IMR-90 (cell line): ENCODE results near the gene SLC35G1. TPM values are rescaled to one million over a fixed set of nuclear protein-coding genes. Genes with fewer than 3 reads are reported as not detected.

ENCODE experiments used
- ATAC-seq: fragments of 200-7000 bp; cut with Tn5 transposase; 2 replicates; pipeline ENCODE4 v1.9.1; 2020; ENCODE audit warnings: low read depth, mild to moderate bottlenecking, moderate library complexity
- BruUV-seq: library from RNA; stranded (reverse); fragments of 400-500 nt; replicated peaks from 2 replicates; lab custom pipeline; 2021; lab: Mats Ljungman, UMichigan
- CTCF ChIA-PET: fragments of 300-600 bp; formaldehyde crosslinking; extraction: SDS; loops from one replicate; lab custom pipeline; 2021; ENCODE audit warnings: antibody characterized with exemption; lab: Yijun Ruan, JAX
- POLR2A ChIA-PET: fragments of 300-600 bp; sonication (Branson Sonifier 250); formaldehyde crosslinking; loops from one replicate; lab custom pipeline; 2022; ENCODE audit warnings: antibody characterized with exemption; ENCODE audit not compliant: unreplicated experiment; lab: Charles Lee
- DNase-seq: peaks from one replicate; pipeline ENCODE4 v3.0.0; 2013
- H2AFZ ChIP-seq: replicated peaks from 2 replicates; pipeline ENCODE3; 2013; ENCODE audit warnings: low read length, mild to moderate bottlenecking; ENCODE audit not compliant: poor library complexity
- H2AK5ac ChIP-seq: 2 replicates; pipeline ENCODE4 v1.6.1; 2013; ENCODE audit warnings: low read depth, low read length, inconsistent platforms
- H2AK9ac ChIP-seq: replicated peaks from 2 replicates; pipeline ENCODE3; 2013; ENCODE audit warnings: mild to moderate bottlenecking, low read depth, low read length, moderate library complexity; ENCODE audit not compliant: poor library complexity
- H2BK120ac ChIP-seq: 2 replicates; pipeline ENCODE4 v1.6.1; 2013; ENCODE audit warnings: low read depth, low read length, inconsistent platforms
- H2BK15ac ChIP-seq: 3 replicates; pipeline ENCODE4 v1.6.1; 2013; ENCODE audit warnings: low read depth, low read length, inconsistent platforms
- H2BK20ac ChIP-seq: 2 replicates; pipeline ENCODE4 v1.6.1; 2013; ENCODE audit warnings: low read depth, mild to moderate bottlenecking, inconsistent platforms, low read length, moderate library complexity
- H2BK5ac ChIP-seq: 2 replicates; pipeline ENCODE4 v1.6.1; 2013; ENCODE audit warnings: mild to moderate bottlenecking, low read depth, low read length, inconsistent platforms; ENCODE audit not compliant: poor library complexity, severe bottlenecking
- H3K14ac ChIP-seq: replicated peaks from 2 replicates; pipeline ENCODE4 v1.6.1; 2013; ENCODE audit warnings: low read depth, low read length, inconsistent platforms
- H3K18ac ChIP-seq: 2 replicates; pipeline ENCODE4 v1.6.1; 2013; ENCODE audit warnings: low read depth, low read length, control low read depth
- H3K23ac ChIP-seq: 2 replicates; pipeline ENCODE4 v1.6.1; 2013; ENCODE audit warnings: low read depth, low read length, inconsistent platforms
- H3K27ac ChIP-seq: 2 replicates; pipeline ENCODE4 v1.5.1; 2013; ENCODE audit warnings: mild to moderate bottlenecking, control low read depth, low read length; ENCODE audit not compliant: insufficient read depth
- H3K27me3 ChIP-seq: 2 replicates; pipeline ENCODE4 v1.6.1; 2013; ENCODE audit warnings: low read length; ENCODE audit not compliant: control insufficient read depth, insufficient read depth
- H3K36me3 ChIP-seq: 2 replicates; pipeline ENCODE4 v1.6.1; 2013; ENCODE audit warnings: low read length, mixed read lengths; ENCODE audit not compliant: control insufficient read depth, insufficient read depth
- H3K4ac ChIP-seq: 2 replicates; pipeline ENCODE4 v1.6.1; 2013; ENCODE audit warnings: low read depth, low read length, inconsistent platforms
- H3K4me1 ChIP-seq: 2 replicates; pipeline ENCODE4 v1.6.1; 2013; ENCODE audit warnings: low read length, mixed read lengths; ENCODE audit not compliant: control insufficient read depth, insufficient read depth
- H3K4me2 ChIP-seq: 2 replicates; pipeline ENCODE4 v1.6.1; 2013; ENCODE audit warnings: low read depth, mild to moderate bottlenecking, control low read depth, low read length, moderate library complexity
- H3K4me3 ChIP-seq: 2 replicates; pipeline ENCODE4 v1.5.1; 2013; ENCODE audit warnings: low read depth, mild to moderate bottlenecking, control low read depth, low read length, moderate library complexity; ENCODE audit not compliant: insufficient read depth
- H3K56ac ChIP-seq: 2 replicates; pipeline ENCODE4 v1.6.1; 2013; ENCODE audit warnings: low read length, inconsistent platforms; ENCODE audit not compliant: insufficient read depth; ENCODE audit errors: extremely low read depth
- H3K79me1 ChIP-seq, 2 experiments: 2 replicates each; pipeline ENCODE4 v1.6.1; 2013; ENCODE audit warnings: low read length in 2 of 2, inconsistent platforms in 1 of 2, low read depth in 1 of 2
- H3K9ac ChIP-seq: 2 replicates; pipeline ENCODE4 v1.6.1; 2013; ENCODE audit warnings: low read depth, low read length, control low read depth
- H3K9me1 ChIP-seq: 2 replicates; pipeline ENCODE4 v1.6.1; 2013; ENCODE audit warnings: low read length, inconsistent platforms; ENCODE audit not compliant: insufficient read depth
- H3K9me3 ChIP-seq: 2 replicates; pipeline ENCODE4 v1.6.1; 2013; ENCODE audit warnings: low read length; ENCODE audit not compliant: control insufficient read depth, insufficient read depth
- H4K20me1 ChIP-seq: 2 replicates; pipeline ENCODE4 v1.6.1; 2013; ENCODE audit warnings: low read length, inconsistent platforms; ENCODE audit not compliant: insufficient read depth
- H4K5ac ChIP-seq: 2 replicates; pipeline ENCODE4 v1.6.1; 2013; ENCODE audit warnings: mild to moderate bottlenecking, low read depth, low read length, control low read depth
- H4K8ac ChIP-seq, 2 experiments: 2 replicates each; pipeline ENCODE4 v1.6.1; 2013; ENCODE audit warnings: low read depth in 2 of 2, low read length in 2 of 2, control low read depth in 1 of 2, inconsistent platforms in 1 of 2
- H4K91ac ChIP-seq: 2 replicates; pipeline ENCODE4 v1.6.1; 2013; ENCODE audit warnings: low read depth, low read length, inconsistent platforms; ENCODE audit not compliant: insufficient read depth
- CEBPB ChIP-seq: IDR thresholded peaks from 2 replicates; pipeline ENCODE4 v1.6.1; 2012; ENCODE audit warnings: low read depth, low read length, improper control_type of control experiment
- RFX5 ChIP-seq: IDR thresholded peaks from 2 replicates; pipeline ENCODE4 v1.8.0; 2012; ENCODE audit warnings: low read depth, mild to moderate bottlenecking, low read length, moderate library complexity
- WGBS, 2 experiments: methylation state at CpG; one replicate each; pipeline versions ENCODE4 v1.1.5 to v1.1.7; 2013; ENCODE audit warnings: missing lambda C conversion rate in 2 of 2; ENCODE audit not compliant: insufficient read length in 1 of 2; ENCODE audit errors: extremely low coverage in 2 of 2; 5-methylcytosine and 5-hydroxymethylcytosine counted together
- dilution Hi-C: fragments of 300-500 bp; cut with HindIII; formaldehyde crosslinking; loops from one replicate; pipeline ENCODE4 v1.14.3; 2018; ENCODE audit warnings: low sequenced_read_pairs; ENCODE audit not compliant: unreplicated experiment
- in situ Hi-C: fragments of 300-500 bp; cut with MboI; formaldehyde crosslinking; loops from 3 replicates; pipeline ENCODE4 v1.14.3; 2019; ENCODE audit warnings: low sequenced_read_pairs, inconsistent platforms, mixed read lengths
- intact Hi-C: fragments of 100-400 bp; cut with micrococcal nuclease; formaldehyde crosslinking; loops from 2 replicates; pipeline ENCODE4 v1.10.0; 2022
- polyA plus RNA-seq, 3 experiments: library from polyadenylated mRNA; depleted of rRNA; stranded (reverse); fragments of >200 nt; gene quantifications; 2 replicates each; pipeline ENCODE4 v1.2.3, GENCODE V29; 2012; ENCODE audit warnings: low replicate concordance in 1 of 3
- total RNA-seq: library from RNA; depleted of rRNA; stranded (reverse); fragments of >200 nt; gene quantifications from 2 replicates; pipeline ENCODE4 v1.2.3, GENCODE V29; 2012

SLC35G1 gene
- total and polyA plus RNA-seq, 2 of the 4 experiments (the other 2 are of a cell fraction) = 2.7 to 3.7 TPM

DNA sequence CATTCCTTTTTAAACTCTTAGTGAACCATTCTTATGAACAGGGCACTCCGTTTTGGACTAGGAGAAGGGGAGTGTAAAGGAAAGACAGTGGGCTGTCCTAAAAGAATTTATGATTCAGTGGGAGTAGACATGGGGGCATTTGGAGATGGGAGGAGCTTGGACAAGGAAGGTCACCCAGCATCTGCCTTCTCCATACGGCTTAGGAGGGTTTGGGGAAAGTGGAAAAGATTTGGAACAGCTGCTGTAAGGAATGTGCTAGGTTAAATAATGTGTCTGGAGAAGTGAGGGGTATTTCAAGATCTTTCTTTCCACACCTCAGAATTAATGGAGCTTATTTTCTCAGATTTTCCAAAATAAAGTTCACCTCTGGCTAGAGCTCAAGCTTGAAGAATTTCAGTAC, 24.0 kb downstream of the SLC35G1 start:
- H4K91ac ChIP-seq = no peak overlapping the region
- H3K18ac ChIP-seq = no peak overlapping the region
- H3K9me1 ChIP-seq = no peaks in the 10 kb centered on the region
- no peaks in the 10 kb centered on the region for H3K9me3 ChIP-seq
- H4K20me1 ChIP-seq = no peaks in the 10 kb centered on the region
- no peak for ATAC-seq
- H2AK9ac ChIP-seq = no peak overlapping the region
- H4K8ac ChIP-seq = no peak overlapping the region
- no peak overlapping the region for H2BK20ac ChIP-seq
- WGBS, 2 experiments = no CpG with 5 or more reads among the region's 2 CpGs
- DNase-seq = no peak
- no peak overlapping the region for H3K23ac ChIP-seq
- no peak overlapping the region for H2AFZ ChIP-seq
- H2AK5ac ChIP-seq = no peak overlapping the region
- no peak overlapping the region for H3K56ac ChIP-seq
- in situ Hi-C loops (loop anchor here (5.0 to 25.0 kb wide), 2 partner anchors 404 to 519 kb away; no protein-coding TSS in a partner anchor), dilution Hi-C loops (no loop called here), intact Hi-C loops (loop anchor here (2.0 to 10.0 kb wide), 3 partner anchors 159 to 445 kb away; partner anchors contain the start of gene NOC3L)
- H3K36me3 ChIP-seq = peaks cover 2% of the 10 kb centered on the region; the same call in 1 of the 2 replicates
- no peak overlapping the region for H2BK15ac ChIP-seq
- BruUV-seq = no TSS peak
- H3K4me2 ChIP-seq = no peak overlapping the region
- no peak overlapping the region for H3K9ac ChIP-seq
- no peak overlapping the region for H2BK5ac ChIP-seq
- CTCF ChIA-PET = interaction anchor here (0.6 to 3.0 kb wide), 8 partner anchors 22 to 526 kb away, joined by 3 to 20 read pairs (median 4); no protein-coding TSS in a partner anchor
- H3K4me1 ChIP-seq = no peaks in the 10 kb centered on the region; the same call in 1 of the 2 replicates
- H3K27ac ChIP-seq = no peak overlapping the region
- no peak overlapping the region for H4K5ac ChIP-seq
- H3K4ac ChIP-seq = no peak overlapping the region
- TF ChIP-seq RFX5 (no peak), CEBPB (no peak)
- H3K4me3 ChIP-seq = no peak overlapping the region
- H3K79me1 ChIP-seq = no peaks in the 10 kb centered on the region
- H2BK120ac ChIP-seq = no peak overlapping the region
- H3K14ac ChIP-seq = no peak overlapping the region
- no peaks in the 10 kb centered on the region for H3K27me3 ChIP-seq
- POLR2A ChIA-PET = interaction anchor here (0.6 kb wide), 1 partner anchor 80 kb away, joined by 7 read pairs; no protein-coding TSS in a partner anchor
